ENCODE results near the gene MLST8.
"Not testable (repeated sequence)": the region's sequence is repeated elsewhere in the genome, so short reads cannot be mapped to it uniquely, and the experiment has no call there.

GRCh38 chr16:2258530-2258929 lies 53.3 kb downstream of the MLST8 start:
- TF ChIP-seq EZH2 (IDR thresholded peaks at IDR 0.05; ENCODE audit: low read depth, low read length, severe bottlenecking); JUN (IDR thresholded peaks at IDR 0.05; ENCODE audit: low read depth, low read length); USF2 (IDR thresholded peaks at IDR 0.05; ENCODE audit: low read length); BRCA1 (IDR thresholded peaks at IDR 0.05; ENCODE audit: low read depth, low read length); CTCF (IDR thresholded peaks at IDR 0.05; ENCODE audit: control extremely low read depth in 1 of 3, insufficient read depth in 1 of 3, low read depth in 1 of 3, low read length in 3 of 3); POLR2AphosphoS5 (IDR thresholded peaks at IDR 0.05; ENCODE audit: low read depth, low read length); ZNF274 (IDR thresholded peaks at IDR 0.05; ENCODE audit: borderline replicate concordance, extremely low read depth, low read length); CBX5 (IDR thresholded peaks at IDR 0.05; ENCODE audit: low read depth, low read length); EP300 (IDR thresholded peaks at IDR 0.05; ENCODE audit: borderline replicate concordance in 1 of 2, low read depth in 2 of 2, low read length in 2 of 2); BCL11A (IDR thresholded peaks at IDR 0.05; ENCODE audit: low read depth in 2 of 2, low read length in 2 of 2); POLR2A (IDR thresholded peaks at IDR 0.05; ENCODE audit: control extremely low read depth in 1 of 2, low read depth in 2 of 2, low read length in 2 of 2): not testable (repeated sequence)

All from H1 (cell line).